HepG2 (cell line): ENCODE data around the gene PLVAP. TPM values are rescaled to one million over a fixed set of nuclear protein-coding genes. Genes with fewer than 3 reads are reported as not detected.
A peak's percentile ranks its signal among the peaks of the same experiment; 100 is the strongest.

ENCODE experiments used
- ATAC-seq: fragments of 200-7000 bp; cut with Tn5 transposase; 3 replicates; pipeline ENCODE4 v1.9.1; 2020; ENCODE audit warnings: mild to moderate bottlenecking, moderate library complexity
- BruUV-seq: library from RNA; stranded (reverse); fragments of 400-500 nt; replicated peaks from 2 replicates; lab custom pipeline; 2021; lab: Mats Ljungman, UMichigan
- CTCF ChIA-PET: fragments of 300-600 bp; formaldehyde crosslinking; extraction: SDS; loops from one replicate; lab custom pipeline; 2021; ENCODE audit warnings: low total read pairs, inconsistent platforms, low intra/inter-chr PET ratio; lab: Yijun Ruan, JAX
- POLR2A ChIA-PET: fragments of 350-600 bp; sonication (Branson Sonifier 250); formaldehyde crosslinking; loops from one replicate; lab custom pipeline; 2020; ENCODE audit warnings: antibody characterized with exemption, inconsistent platforms; lab: Yijun Ruan, JAX
- DNase-seq: peaks from one replicate; pipeline ENCODE4 v3.0.0-alpha.2; 2015; ENCODE audit warnings: low spot score
- FAIRE-seq: peaks from 3 replicates; lab custom pipeline; 2011; peaks lifted over from hg19 to GRCh38; lab: Jason Lieb, UNC
- H2AFZ ChIP-seq: one replicate; pipeline ENCODE4 v1.6.1; 2011; ENCODE audit warnings: low read length, inconsistent platforms
- H3K27ac ChIP-seq: fragments of 300-600 bp; 3 replicates; pipeline ENCODE4 v1.8.0; 2011; ENCODE audit warnings: mixed run types, mild to moderate bottlenecking, mixed read lengths, low read length, inconsistent platforms; ENCODE audit not compliant: insufficient read depth; ENCODE audit errors: extremely low read length
- H3K27me3 ChIP-seq, 2 experiments: fragments of 200-600 bp in 1 of 2; 2 replicates in 1 of 2; 3 replicates in 1 of 2; pipeline versions ENCODE4 v1.6.0 to v1.8.0; 2011; ENCODE audit warnings: low read length in 2 of 2, mild to moderate bottlenecking in 2 of 2, moderate library complexity in 2 of 2, inconsistent platforms in 1 of 2; ENCODE audit not compliant: insufficient read depth in 2 of 2, control insufficient read depth in 1 of 2
- H3K36me3 ChIP-seq, 2 experiments: fragments of 200-600 bp in 1 of 2; replicated peaks in 1 of 2; 2 replicates in 1 of 2; 3 replicates in 1 of 2; pipeline versions ENCODE4 v1.5.1 to v1.8.0; 2011; ENCODE audit warnings: low read length in 2 of 2, inconsistent platforms in 1 of 2; ENCODE audit not compliant: insufficient read depth in 2 of 2, control insufficient read depth in 1 of 2
- H3K4me1 ChIP-seq: 2 replicates; pipeline ENCODE4 v1.5.1; 2012; ENCODE audit warnings: low read length, inconsistent platforms; ENCODE audit not compliant: insufficient read depth
- H3K4me2 ChIP-seq: 2 replicates; pipeline ENCODE4 v1.6.0; 2011; ENCODE audit warnings: low read depth, low read length, inconsistent platforms
- H3K4me3 ChIP-seq, 3 experiments: fragments of 200-600 bp in 1 of 3; sonication (generic), shearing (Covaris generic) in 1 of 3; replicated peaks in 1 of 3; 2 replicates each; pipeline ENCODE4 v1.5.1; 2011 to 2016; ENCODE audit warnings: low read length in 3 of 3, inconsistent platforms in 2 of 3, low read depth in 2 of 3, mild to moderate bottlenecking in 2 of 3, control low read depth in 1 of 3, mixed read lengths in 1 of 3; ENCODE audit not compliant: insufficient read depth in 1 of 3
- H3K79me2 ChIP-seq: one replicate; pipeline ENCODE4 v1.6.1; 2011; ENCODE audit warnings: low read length, inconsistent platforms; ENCODE audit not compliant: insufficient read depth
- H3K9ac ChIP-seq: 2 replicates; pipeline ENCODE4 v1.6.0; 2011; ENCODE audit warnings: mild to moderate bottlenecking, low read depth, low read length, inconsistent platforms; ENCODE audit not compliant: insufficient read depth
- H3K9me3 ChIP-seq: 2 replicates; pipeline ENCODE4 v1.5.1; 2012; ENCODE audit warnings: mild to moderate bottlenecking, low read length
- H4K20me1 ChIP-seq: 2 replicates; pipeline ENCODE4 v1.6.0; 2011; ENCODE audit warnings: inconsistent platforms, mild to moderate bottlenecking, low read length, moderate library complexity; ENCODE audit not compliant: insufficient read depth
- ELF3 ChIP-seq: IDR thresholded peaks from 2 replicates; pipeline ENCODE4 v1.6.1; 2016; ENCODE audit warnings: missing genetic modification reagents, missing compliant biosample characterization
- MEIS1 ChIP-seq: sonication (generic); formaldehyde crosslinking; IDR thresholded peaks from 2 replicates; pipeline ENCODE4 v1.9.0; 2021; ENCODE audit warnings: mild to moderate bottlenecking, missing genetic modification reagents, moderate library complexity, borderline replicate concordance
- NRL ChIP-seq: sonication (generic); formaldehyde crosslinking; IDR thresholded peaks from 2 replicates; pipeline ENCODE4 v1.5.0; 2020; ENCODE audit warnings: missing genetic modification reagents, mild to moderate bottlenecking, moderate library complexity, borderline replicate concordance
- RBFOX2 ChIP-seq: fragments of 200-400 bp; formaldehyde crosslinking; IDR thresholded peaks from 2 replicates; pipeline ENCODE4 v1.6.1; 2017; ENCODE audit warnings: low read depth, mild to moderate bottlenecking, low read length
- ZBTB38 ChIP-seq: sonication (generic); formaldehyde crosslinking; IDR thresholded peaks from 2 replicates; pipeline ENCODE4 v1.5.1; 2020; ENCODE audit warnings: mild to moderate bottlenecking, missing genetic modification reagents
- ZHX1 ChIP-seq: sonication (generic); formaldehyde crosslinking; IDR thresholded peaks from 2 replicates; pipeline ENCODE4 v1.8.1; 2022; ENCODE audit warnings: low read depth, mild to moderate bottlenecking, missing genetic modification reagents
- ZNF234 ChIP-seq: sonication (generic); formaldehyde crosslinking; conservative IDR thresholded peaks from 2 replicates; pipeline ENCODE4 v1.5.1; 2020; ENCODE audit warnings: mild to moderate bottlenecking, missing genetic modification reagents
- WGBS: methylation state at CpG from one replicate; pipeline ENCODE4 v1.1.6; 2017; ENCODE audit warnings: low lambda C conversion rate; 5-methylcytosine and 5-hydroxymethylcytosine counted together
- in situ Hi-C: cut with HindIII; loops from 2 replicates; pipeline ENCODE4 v1.10.0; 2017; ENCODE audit warnings: low pct_unique_long_range_greater_than_20kb; ENCODE audit not compliant: extremely low pct_ligation_motif_present
- intact Hi-C: fragments of 100-400 bp; cut with micrococcal nuclease; formaldehyde crosslinking; loops from one replicate; pipeline ENCODE4 v1.10.0; 2022; ENCODE audit not compliant: unreplicated experiment
- polyA plus RNA-seq, 8 experiments: library from polyadenylated mRNA; depleted of rRNA in 3 of 8; stranded (reverse) in 7 of 8; unstranded in 1 of 8; fragments of >200 nt; fragmentation: Illumina TruSeq in 4 of 8; extraction: Trizol in 4 of 8; gene quantifications; 2 replicates each; pipeline versions ENCODE4 v1.2.1 to v1.2.3, GENCODE V29; 2011 to 2016; ENCODE audit warnings: low read depth in 4 of 8, missing spikeins in 1 of 8, mixed read lengths in 1 of 8; ENCODE audit not compliant: insufficient read depth in 1 of 8
- total RNA-seq, 5 experiments: library from RNA; depleted of rRNA; stranded (reverse); fragments of >200 nt; fragmentation: Illumina TruSeq; extraction: Trizol; gene quantifications; 2 replicates each; pipeline ENCODE4 v1.2.3, GENCODE V29; 2016; ENCODE audit warnings: low read depth in 1 of 5
- TF ChIP-seq, protein P1 (sequence below): sonication (generic); formaldehyde crosslinking; IDR thresholded peaks from 2 replicates; pipeline ENCODE4 v1.4.0; 2020; ENCODE audit warnings: missing genetic modification reagents
- TF ChIP-seq, protein P2 (sequence below): sonication (generic); formaldehyde crosslinking; IDR thresholded peaks from 2 replicates; pipeline ENCODE4 v1.8.0; 2022; ENCODE audit warnings: low read depth, missing genetic modification reagents
- TF ChIP-seq, protein P3 (sequence below): sonication (generic); formaldehyde crosslinking; IDR thresholded peaks from 2 replicates; pipeline ENCODE4 v1.4.0; 2020; ENCODE audit warnings: mild to moderate bottlenecking, missing genetic modification reagents

Gene PLVAP
- total and polyA plus RNA-seq, 2 of the 13 experiments (the other 11 are each of a cell fraction or from before 2014, with no cell fraction given), result 0.26 TPM; not detected in 1

DNA sequence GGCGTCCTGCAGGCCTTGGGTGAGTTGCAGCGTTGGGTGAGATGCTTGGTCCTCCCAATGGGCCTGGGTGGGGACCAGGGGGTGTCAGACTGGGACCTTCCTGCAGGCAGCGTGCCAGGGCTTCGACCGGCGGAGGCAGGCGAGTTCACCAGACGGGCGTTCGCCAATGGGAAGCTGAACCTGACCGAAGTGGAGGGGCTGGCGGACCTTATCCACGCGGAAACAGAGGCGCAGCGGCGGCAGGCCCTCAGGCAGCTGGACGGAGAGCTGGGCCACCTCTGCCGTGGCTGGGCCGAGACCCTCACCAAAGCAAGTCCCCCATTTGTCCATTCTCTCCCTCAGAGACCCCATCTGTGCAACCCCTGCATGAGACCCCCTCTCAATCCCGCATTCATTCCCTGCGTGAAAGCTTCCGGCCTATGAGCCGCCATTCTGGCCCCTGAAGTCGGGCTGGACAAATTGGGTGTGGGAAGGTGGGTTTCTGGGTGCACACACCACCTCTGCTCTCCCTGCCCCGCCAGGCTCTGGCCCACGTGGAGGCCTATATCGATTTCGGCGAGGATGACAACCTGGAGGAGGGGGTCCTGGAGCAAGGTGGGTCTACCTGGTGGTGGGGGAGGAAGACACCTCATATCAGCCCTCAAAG lies 38.6 kb downstream of the PLVAP start:
- peaks cover 7% of the 10 kb centered on the region for H3K79me2 ChIP-seq
- in situ Hi-C loops, result no loop called here
- peak overlapping the region; percentile 57 to 90 (median 75); a peak in 5 of 6 replicates for H3K4me3 ChIP-seq
- no peaks in the 10 kb centered on the region for H3K9me3 ChIP-seq
- no peaks in the 10 kb centered on the region for H4K20me1 ChIP-seq
- peaks cover 62% of the 10 kb centered on the region for H3K4me1 ChIP-seq
- H3K36me3 ChIP-seq, result peaks cover 1 to 9% of the 10 kb centered on the region in 2 experiments; a peak in 1 of 5 replicates
- FAIRE-seq (no peak), DNase-seq (no peak), ATAC-seq (no peak)
- H2AFZ ChIP-seq, result no peak overlapping the region
- intact Hi-C loops, result loop anchor here (5.0 kb wide), 1 partner anchor 69 kb away; the partner anchor contains the start of gene BST2
- ChIA-PET POLR2A (interaction anchor here (0.7 to 0.8 kb wide), 2 partner anchors 29 kb away, joined by 4 read pairs; partner anchors contain the start of gene DDA1), CTCF (no interaction called here)
- peak overlapping the region; percentile 71 for H3K9ac ChIP-seq
- TF ChIP-seq ZNF234 (CRISPR knock-in tag), result no peak
- 0 out of 2 replicates have a peak, but pooled peaks have one; percentile 51 for TF ChIP-seq ZHX1
- no peak for TF ChIP-seq ELF3
- 0 out of 2 replicates have a peak, but pooled peaks have one; percentile 18 for TF ChIP-seq NRL
- peak; percentile 67 for TF ChIP-seq ZBTB38 (CRISPR knock-in tag)
- TF ChIP-seq, protein P1, sequence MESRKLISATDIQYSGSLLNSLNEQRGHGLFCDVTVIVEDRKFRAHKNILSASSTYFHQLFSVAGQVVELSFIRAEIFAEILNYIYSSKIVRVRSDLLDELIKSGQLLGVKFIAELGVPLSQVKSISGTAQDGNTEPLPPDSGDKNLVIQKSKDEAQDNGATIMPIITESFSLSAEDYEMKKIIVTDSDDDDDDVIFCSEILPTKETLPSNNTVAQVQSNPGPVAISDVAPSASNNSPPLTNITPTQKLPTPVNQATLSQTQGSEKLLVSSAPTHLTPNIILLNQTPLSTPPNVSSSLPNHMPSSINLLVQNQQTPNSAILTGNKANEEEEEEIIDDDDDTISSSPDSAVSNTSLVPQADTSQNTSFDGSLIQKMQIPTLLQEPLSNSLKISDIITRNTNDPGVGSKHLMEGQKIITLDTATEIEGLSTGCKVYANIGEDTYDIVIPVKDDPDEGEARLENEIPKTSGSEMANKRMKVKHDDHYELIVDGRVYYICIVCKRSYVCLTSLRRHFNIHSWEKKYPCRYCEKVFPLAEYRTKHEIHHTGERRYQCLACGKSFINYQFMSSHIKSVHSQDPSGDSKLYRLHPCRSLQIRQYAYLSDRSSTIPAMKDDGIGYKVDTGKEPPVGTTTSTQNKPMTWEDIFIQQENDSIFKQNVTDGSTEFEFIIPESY (CRISPR knock-in tag), result 0 out of 2 replicates have a peak, but pooled peaks have one; percentile 19
- TF ChIP-seq, protein P2, sequence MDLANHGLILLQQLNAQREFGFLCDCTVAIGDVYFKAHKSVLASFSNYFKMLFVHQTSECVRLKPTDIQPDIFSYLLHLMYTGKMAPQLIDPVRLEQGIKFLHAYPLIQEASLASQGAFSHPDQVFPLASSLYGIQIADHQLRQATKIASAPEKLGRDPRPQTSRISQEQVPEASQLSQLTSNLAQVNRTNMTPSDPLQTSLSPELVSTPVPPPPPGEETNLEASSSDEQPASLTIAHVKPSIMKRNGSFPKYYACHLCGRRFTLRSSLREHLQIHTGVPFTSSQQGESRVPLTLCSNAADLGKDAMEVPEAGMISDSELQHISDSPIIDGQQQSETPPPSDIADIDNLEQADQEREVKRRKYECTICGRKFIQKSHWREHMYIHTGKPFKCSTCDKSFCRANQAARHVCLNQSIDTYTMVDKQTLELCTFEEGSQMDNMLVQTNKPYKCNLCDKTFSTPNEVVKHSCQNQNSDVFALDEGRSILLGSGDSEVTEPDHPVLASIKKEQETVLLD, result 0 out of 2 replicates have a peak, but pooled peaks have one; percentile 37
- no peak for TF ChIP-seq MEIS1
- TF ChIP-seq, protein P3, sequence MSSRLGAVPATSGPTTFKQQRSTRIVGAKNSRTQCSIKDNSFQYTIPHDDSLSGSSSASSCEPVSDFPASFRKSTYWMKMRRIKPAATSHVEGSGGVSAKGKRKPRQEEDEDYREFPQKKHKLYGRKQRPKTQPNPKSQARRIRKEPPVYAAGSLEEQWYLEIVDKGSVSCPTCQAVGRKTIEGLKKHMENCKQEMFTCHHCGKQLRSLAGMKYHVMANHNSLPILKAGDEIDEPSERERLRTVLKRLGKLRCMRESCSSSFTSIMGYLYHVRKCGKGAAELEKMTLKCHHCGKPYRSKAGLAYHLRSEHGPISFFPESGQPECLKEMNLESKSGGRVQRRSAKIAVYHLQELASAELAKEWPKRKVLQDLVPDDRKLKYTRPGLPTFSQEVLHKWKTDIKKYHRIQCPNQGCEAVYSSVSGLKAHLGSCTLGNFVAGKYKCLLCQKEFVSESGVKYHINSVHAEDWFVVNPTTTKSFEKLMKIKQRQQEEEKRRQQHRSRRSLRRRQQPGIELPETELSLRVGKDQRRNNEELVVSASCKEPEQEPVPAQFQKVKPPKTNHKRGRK (CRISPR knock-in tag), result no peak
- TF ChIP-seq RBFOX2, result peak; percentile 23; the same call in 1 of the 2 replicates
- BruUV-seq, result no TSS peak
- H3K27me3 ChIP-seq, result no peaks in the 10 kb centered on the region; a peak in 1 of 5 replicates
- WGBS, result 97% methylated on average over 24 of the region's 30 CpGs
- peak overlapping the region; percentile 88 for H3K27ac ChIP-seq
- peak overlapping the region; percentile 73 for H3K4me2 ChIP-seq
